DOHH2 (cell line): ENCODE measurements around the gene RNF223.

Experiments used
- H3F3A ChIP-seq: fragments of 200-600 bp; sonication (generic), shearing (Covaris generic); 2 replicates; pipeline ENCODE4 v1.6.0; 2016; ENCODE audit warnings: antibody characterized with exemption, mild to moderate bottlenecking; ENCODE audit not compliant: control insufficient read depth, insufficient read depth
- H3K27ac ChIP-seq: fragments of 200-600 bp; sonication (generic); 2 replicates; pipeline ENCODE4 v1.5.1; 2014; ENCODE audit warnings: low read depth, mild to moderate bottlenecking, low read length, moderate library complexity
- H3K27me3 ChIP-seq: fragments of 200-600 bp; sonication (generic); 2 replicates; pipeline ENCODE4 v1.6.1; 2014; ENCODE audit warnings: mild to moderate bottlenecking, low read length, mixed read lengths; ENCODE audit not compliant: control insufficient read depth
- H3K36me3 ChIP-seq: fragments of 200-600 bp; sonication (generic); 2 replicates; pipeline ENCODE4 v1.6.1; 2014; ENCODE audit warnings: mild to moderate bottlenecking, low read length, moderate library complexity, mixed read lengths; ENCODE audit not compliant: control insufficient read depth
- H3K4me1 ChIP-seq: fragments of 200-600 bp; sonication (generic); 2 replicates; pipeline ENCODE4 v1.6.1; 2014; ENCODE audit warnings: mild to moderate bottlenecking, low read length, mixed read lengths; ENCODE audit not compliant: control insufficient read depth
- H3K4me2 ChIP-seq: fragments of 200-600 bp; sonication (generic); 2 replicates; pipeline ENCODE4 v1.6.0; 2014; ENCODE audit warnings: mild to moderate bottlenecking, low read length, moderate library complexity
- H3K4me3 ChIP-seq: fragments of 200-600 bp; sonication (generic); 2 replicates; pipeline ENCODE4 v1.5.1; 2014; ENCODE audit warnings: mild to moderate bottlenecking, low read length, mixed read lengths
- H3K79me2 ChIP-seq: fragments of 200-600 bp; sonication (generic); 2 replicates; pipeline ENCODE4 v1.6.1; 2014; ENCODE audit warnings: mild to moderate bottlenecking, low read length, mixed read lengths; ENCODE audit not compliant: control insufficient read depth
- H3K9me2 ChIP-seq: fragments of 200-600 bp; sonication (generic); replicated peaks from 2 replicates; pipeline ENCODE4 v1.6.1; 2014; ENCODE audit warnings: mild to moderate bottlenecking, low read length, mixed read lengths; ENCODE audit not compliant: control insufficient read depth
- H3K9me3 ChIP-seq: fragments of 200-600 bp; sonication (generic); 2 replicates; pipeline ENCODE4 v1.6.1; 2014; ENCODE audit warnings: antibody characterized with exemption, low read length, mixed read lengths; ENCODE audit not compliant: control insufficient read depth, insufficient read depth
- H4K20me1 ChIP-seq: fragments of 200-600 bp; sonication (generic); 2 replicates; pipeline ENCODE4 v1.6.0; 2014; ENCODE audit warnings: low read depth, mild to moderate bottlenecking, antibody characterized with exemption, low read length, moderate library complexity; ENCODE audit not compliant: control insufficient read depth, insufficient read depth
- EZH2phosphoT487 ChIP-seq: fragments of 200-600 bp; sonication (generic); IDR thresholded peaks from 2 replicates; pipeline ENCODE4 v1.6.1; 2017; ENCODE audit warnings: borderline replicate concordance, mild to moderate bottlenecking, antibody characterized with exemption, low read length, moderate library complexity, mixed read lengths
- TF ChIP-seq, protein P1 (sequence below): fragments of 200-600 bp; sonication (generic); IDR thresholded peaks from one replicate; pipeline ENCODE4 v1.5.1; 2014; ENCODE audit warnings: antibody characterized with exemption, mild to moderate bottlenecking, low read depth, low read length; ENCODE audit not compliant: poor library complexity, severe bottlenecking

The RNF223 gene

GRCh38 chr1:1051127-1051810 is 22.8 kb downstream of the RNF223 start:
- no peaks in the 10 kb centered on the region for H3K36me3 ChIP-seq
- H3K27ac ChIP-seq: no peak overlapping the region
- H3F3A ChIP-seq: no peaks in the 10 kb centered on the region
- no peaks in the 10 kb centered on the region for H3K9me2 ChIP-seq
- no peaks in the 10 kb centered on the region for H3K27me3 ChIP-seq
- no peak for TF ChIP-seq EZH2phosphoT487
- TF ChIP-seq, protein P1, sequence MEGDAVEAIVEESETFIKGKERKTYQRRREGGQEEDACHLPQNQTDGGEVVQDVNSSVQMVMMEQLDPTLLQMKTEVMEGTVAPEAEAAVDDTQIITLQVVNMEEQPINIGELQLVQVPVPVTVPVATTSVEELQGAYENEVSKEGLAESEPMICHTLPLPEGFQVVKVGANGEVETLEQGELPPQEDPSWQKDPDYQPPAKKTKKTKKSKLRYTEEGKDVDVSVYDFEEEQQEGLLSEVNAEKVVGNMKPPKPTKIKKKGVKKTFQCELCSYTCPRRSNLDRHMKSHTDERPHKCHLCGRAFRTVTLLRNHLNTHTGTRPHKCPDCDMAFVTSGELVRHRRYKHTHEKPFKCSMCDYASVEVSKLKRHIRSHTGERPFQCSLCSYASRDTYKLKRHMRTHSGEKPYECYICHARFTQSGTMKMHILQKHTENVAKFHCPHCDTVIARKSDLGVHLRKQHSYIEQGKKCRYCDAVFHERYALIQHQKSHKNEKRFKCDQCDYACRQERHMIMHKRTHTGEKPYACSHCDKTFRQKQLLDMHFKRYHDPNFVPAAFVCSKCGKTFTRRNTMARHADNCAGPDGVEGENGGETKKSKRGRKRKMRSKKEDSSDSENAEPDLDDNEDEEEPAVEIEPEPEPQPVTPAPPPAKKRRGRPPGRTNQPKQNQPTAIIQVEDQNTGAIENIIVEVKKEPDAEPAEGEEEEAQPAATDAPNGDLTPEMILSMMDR: no peak
- no peaks in the 10 kb centered on the region for H3K9me3 ChIP-seq
- H3K4me2 ChIP-seq: no peak overlapping the region
- H3K4me1 ChIP-seq: no peaks in the 10 kb centered on the region
- H3K79me2 ChIP-seq: no peaks in the 10 kb centered on the region
- no peaks in the 10 kb centered on the region for H4K20me1 ChIP-seq
- no peak overlapping the region for H3K4me3 ChIP-seq

GRCh38 chr1:1050577-1051052 is 23.5 kb downstream of the RNF223 start:
- Histone ChIP-seq H3K4me2 (no peak overlapping the region), H3K36me3 (no peaks in the 10 kb centered on the region), H3K4me1 (no peaks in the 10 kb centered on the region), H3K27ac (no peak overlapping the region), H4K20me1 (no peaks in the 10 kb centered on the region), H3K79me2 (no peaks in the 10 kb centered on the region), H3K4me3 (no peak overlapping the region), H3K27me3 (no peaks in the 10 kb centered on the region), H3F3A (no peaks in the 10 kb centered on the region), H3K9me3 (no peaks in the 10 kb centered on the region), H3K9me2 (no peaks in the 10 kb centered on the region)
- TF ChIP-seq, protein P1: no peak
- no peak for TF ChIP-seq EZH2phosphoT487

DNA sequence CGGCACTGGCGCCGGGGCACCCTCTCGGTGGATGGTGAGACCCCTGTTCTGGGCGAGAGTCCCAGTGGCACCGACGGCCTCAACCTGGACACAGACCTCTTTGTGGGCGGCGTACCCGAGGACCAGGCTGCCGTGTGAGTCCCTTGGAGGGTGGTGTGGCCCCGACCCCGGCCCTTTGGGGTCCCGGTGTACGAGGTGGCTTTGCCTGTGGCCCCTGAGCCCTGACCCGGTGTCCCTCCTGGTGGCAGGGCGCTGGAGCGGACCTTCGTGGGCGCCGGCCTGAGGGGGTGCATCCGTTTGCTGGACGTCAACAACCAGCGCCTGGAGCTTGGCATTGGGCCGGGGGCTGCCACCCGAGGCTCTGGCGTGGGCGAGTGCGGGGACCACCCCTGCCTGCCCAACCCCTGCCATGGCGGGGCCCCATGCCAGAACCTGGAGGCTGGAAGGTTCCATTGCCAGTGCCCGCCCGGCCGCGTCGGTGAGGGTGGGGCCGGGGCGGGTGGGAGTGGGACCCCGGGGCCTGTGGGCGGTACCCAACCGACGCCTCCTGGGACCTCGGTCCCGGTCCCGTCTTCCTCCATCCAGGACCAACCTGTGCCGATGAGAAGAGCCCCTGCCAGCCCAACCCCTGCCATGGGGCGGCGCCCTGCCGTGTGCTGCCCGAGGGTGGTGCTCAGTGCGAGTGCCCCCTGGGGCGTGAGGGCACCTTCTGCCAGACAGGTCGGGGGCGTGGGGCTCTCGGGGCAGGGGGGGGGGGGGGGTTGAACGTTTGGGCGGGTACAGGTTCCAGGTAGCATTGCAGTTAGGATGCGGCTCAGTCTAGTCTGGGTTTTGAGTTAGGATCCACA is 24.6 kb downstream of the RNF223 start:
- Histone ChIP-seq H3K4me3 (no peak overlapping the region), H4K20me1 (no peaks in the 10 kb centered on the region), H3K9me2 (no peaks in the 10 kb centered on the region), H3K9me3 (no peaks in the 10 kb centered on the region), H3K27me3 (no peaks in the 10 kb centered on the region), H3F3A (no peaks in the 10 kb centered on the region), H3K79me2 (no peaks in the 10 kb centered on the region), H3K4me1 (no peaks in the 10 kb centered on the region), H3K4me2 (no peak overlapping the region), H3K36me3 (no peaks in the 10 kb centered on the region), H3K27ac (no peak overlapping the region)
- TF ChIP-seq, protein P1: no peak
- no peak for TF ChIP-seq EZH2phosphoT487
